Fibroblast of villous mesenchyme (primary cell): Measurements from ENCODE around the gene RNF34. TPM values are rescaled to one million over a fixed set of nuclear protein-coding genes. Genes with fewer than 3 reads are reported as not detected.

Experiments used
- DNase-seq: peaks from one replicate; pipeline ENCODE4 v3.0.0-alpha.2; 2010; ENCODE audit warnings: low read depth
- H3K4me3 ChIP-seq: 2 replicates; pipeline ENCODE4 v1.5.1; 2011; ENCODE audit warnings: low read depth, mild to moderate bottlenecking, low read length
- total RNA-seq: library from RNA; depleted of rRNA; stranded (reverse); fragments of >200 nt; gene quantifications from 2 replicates; pipeline ENCODE4 v1.2.3, GENCODE V29; 2012
- TF ChIP-seq, protein P1 (sequence below): IDR thresholded peaks from 2 replicates; pipeline ENCODE4 v1.5.1; 2012; ENCODE audit warnings: low read depth, mild to moderate bottlenecking, low read length; ENCODE audit not compliant: insufficient read depth

Gene RNF34
- total RNA-seq, 1 donor: 52.7 TPM

DNA sequence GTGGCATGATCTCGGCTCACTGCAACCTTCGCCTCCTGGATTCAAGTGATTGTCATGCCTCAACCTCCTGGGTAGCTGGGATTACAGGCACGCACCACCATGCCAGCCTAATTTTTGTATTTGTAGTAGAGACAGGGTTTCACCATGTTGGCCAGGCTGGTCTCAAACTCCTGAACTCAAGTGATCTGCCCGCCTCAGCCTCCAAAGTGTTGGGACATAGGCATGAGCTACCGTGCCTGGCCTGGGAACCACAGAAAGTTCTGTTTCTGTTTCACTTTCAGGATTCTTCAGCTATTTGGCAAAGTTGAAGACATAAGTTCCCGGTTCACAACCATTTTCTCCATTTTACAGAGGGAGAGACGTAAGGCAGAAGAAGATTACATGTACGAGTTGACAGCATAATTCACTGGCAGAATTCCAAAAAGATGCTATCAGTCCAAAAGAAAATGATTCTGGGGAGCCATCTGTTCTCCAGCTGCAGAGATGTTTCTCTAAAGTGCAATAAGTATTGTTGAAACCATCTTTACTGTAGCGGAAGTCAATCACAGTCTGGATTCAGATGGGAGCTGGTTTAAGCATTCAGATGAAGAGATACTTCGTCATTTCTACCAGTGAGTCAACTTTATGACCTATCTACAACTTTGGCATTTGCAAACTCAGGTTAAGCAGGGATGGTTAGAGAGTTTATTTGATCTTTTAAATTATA, 8.1 kb upstream of the RNF34 start:
- H3K4me3 ChIP-seq: peak overlapping the region; percentile 46
- TF ChIP-seq, protein P1, sequence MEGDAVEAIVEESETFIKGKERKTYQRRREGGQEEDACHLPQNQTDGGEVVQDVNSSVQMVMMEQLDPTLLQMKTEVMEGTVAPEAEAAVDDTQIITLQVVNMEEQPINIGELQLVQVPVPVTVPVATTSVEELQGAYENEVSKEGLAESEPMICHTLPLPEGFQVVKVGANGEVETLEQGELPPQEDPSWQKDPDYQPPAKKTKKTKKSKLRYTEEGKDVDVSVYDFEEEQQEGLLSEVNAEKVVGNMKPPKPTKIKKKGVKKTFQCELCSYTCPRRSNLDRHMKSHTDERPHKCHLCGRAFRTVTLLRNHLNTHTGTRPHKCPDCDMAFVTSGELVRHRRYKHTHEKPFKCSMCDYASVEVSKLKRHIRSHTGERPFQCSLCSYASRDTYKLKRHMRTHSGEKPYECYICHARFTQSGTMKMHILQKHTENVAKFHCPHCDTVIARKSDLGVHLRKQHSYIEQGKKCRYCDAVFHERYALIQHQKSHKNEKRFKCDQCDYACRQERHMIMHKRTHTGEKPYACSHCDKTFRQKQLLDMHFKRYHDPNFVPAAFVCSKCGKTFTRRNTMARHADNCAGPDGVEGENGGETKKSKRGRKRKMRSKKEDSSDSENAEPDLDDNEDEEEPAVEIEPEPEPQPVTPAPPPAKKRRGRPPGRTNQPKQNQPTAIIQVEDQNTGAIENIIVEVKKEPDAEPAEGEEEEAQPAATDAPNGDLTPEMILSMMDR: no peak
- DNase-seq: peak; percentile 96

DNA sequence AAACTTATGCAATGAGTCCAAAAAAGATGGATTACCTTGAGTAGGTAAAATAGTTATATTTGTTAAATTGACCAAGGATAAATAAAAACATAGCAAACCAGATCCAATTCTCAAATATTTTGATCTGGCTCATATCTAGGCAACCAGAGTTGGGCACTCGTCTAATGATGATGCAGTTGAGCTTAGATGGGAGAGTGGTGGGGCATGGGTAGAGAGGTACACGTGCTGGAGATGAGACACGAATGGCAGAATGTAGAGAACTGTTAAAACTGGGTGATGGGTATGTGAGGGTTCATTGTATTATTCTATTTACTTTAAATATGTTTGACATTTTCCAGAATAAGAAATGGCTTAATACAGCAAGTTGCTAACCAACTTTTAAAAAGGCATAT, 7.6 kb upstream of the RNF34 start:
- peak overlapping the region; percentile 46 for H3K4me3 ChIP-seq
- TF ChIP-seq, protein P1: no peak
- DNase-seq: no peak

DNA sequence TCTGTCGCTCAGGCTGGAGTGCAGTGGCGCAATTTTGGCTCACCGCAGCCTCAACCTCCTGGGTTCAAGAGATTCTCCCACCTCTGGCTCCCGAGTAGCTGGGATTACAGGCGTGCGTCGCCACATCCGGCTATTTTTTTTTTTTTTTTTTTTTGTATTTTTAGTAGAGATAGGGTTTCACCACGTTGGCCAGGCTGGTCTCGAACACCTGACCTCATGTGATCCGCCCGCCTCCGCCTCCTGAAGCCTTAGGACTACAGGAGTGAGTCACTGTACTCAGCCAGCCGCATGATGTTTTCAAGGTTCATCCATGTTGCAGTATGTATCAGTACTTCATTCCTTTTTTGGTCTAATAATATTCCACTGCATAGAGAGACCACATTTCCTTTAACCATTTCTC, 2.4 kb upstream of the RNF34 start:
- DNase-seq: no peak
- no peak overlapping the region for H3K4me3 ChIP-seq
- TF ChIP-seq, protein P1: no peak

DNA sequence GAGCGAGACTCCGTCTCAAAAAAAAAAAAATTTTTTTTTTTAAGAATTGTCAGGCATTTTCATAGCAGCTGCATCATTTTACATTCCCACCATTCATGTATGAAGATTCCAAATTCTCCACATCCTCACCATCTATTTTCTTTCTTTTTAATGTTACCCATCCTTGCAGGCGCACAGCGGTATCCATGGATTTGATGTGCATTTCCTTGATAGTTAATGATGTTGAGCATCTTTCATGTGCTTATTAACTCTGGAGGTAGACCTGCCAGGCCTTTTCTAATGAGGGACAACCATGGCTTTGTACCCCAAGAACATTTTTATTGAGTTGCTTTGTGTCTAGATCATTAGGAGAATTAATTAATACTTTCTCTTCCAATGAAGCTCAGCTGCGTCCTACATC, 1.6 kb upstream of the RNF34 start:
- H3K4me3 ChIP-seq: no peak overlapping the region
- TF ChIP-seq, protein P1: no peak
- no peak for DNase-seq

DNA sequence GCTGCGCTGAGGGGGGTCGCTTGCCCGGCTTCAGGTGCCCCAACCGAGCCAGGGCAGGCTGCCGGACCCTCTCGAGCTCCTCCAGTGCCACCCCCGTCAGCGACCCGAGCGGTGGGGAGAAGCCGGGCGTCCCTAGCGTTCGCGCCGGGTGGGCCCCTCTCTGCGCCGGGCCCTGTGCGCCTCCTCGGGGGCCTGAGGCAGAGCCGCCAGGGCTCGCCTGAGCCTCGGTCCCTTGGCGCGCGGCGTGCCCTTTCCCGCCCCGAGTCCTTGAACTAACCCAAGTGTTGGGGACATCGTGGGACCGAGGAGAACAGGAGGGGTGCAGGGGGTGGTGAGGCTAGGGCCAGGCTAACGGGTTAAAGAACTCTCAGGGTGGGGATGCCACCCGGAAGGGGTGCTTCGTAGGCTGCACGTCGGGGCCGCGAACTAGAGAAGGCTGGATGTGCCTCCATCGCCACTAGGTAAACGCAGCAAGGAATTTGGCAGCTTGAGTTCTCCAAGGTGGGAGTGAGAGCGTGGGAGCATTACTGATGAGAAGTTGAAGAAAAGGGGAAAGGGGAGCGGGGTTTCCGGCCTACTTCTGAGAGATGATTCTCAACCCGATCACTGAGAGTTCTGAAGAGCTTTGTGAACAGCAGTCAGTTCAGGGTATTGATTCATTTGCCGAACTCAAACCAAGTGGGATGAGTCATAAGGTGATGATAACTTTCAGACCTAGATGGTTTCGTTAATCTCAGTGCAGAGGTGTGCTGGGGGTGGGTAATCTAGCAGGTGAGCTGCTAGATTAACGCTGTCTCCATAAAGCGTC, 618 bp downstream of the RNF34 start:
- peak; percentile 39 for DNase-seq
- H3K4me3 ChIP-seq: peak overlapping the region; percentile 96
- TF ChIP-seq, protein P1: no peak

DNA sequence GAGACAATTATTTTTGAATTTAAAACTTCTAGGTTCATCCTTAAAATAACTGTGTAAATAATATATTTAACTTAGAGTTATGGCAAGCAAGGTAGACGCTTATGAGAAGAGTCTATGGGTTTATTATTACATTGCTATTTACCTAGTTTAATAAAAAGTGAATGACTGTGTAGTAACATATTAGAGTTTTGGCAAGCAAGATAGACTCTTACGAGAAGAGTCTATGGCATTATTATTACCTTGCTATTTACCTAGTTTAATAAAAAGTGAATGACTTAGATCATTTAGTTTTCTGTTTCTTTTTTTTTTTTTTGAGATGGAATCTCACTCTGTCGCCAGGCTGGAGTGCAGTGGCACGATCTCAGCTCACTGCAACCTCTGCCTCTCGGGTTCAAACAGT, 3.8 kb downstream of the RNF34 start:
- H3K4me3 ChIP-seq: no peak overlapping the region
- TF ChIP-seq, protein P1: no peak
- DNase-seq: no peak

DNA sequence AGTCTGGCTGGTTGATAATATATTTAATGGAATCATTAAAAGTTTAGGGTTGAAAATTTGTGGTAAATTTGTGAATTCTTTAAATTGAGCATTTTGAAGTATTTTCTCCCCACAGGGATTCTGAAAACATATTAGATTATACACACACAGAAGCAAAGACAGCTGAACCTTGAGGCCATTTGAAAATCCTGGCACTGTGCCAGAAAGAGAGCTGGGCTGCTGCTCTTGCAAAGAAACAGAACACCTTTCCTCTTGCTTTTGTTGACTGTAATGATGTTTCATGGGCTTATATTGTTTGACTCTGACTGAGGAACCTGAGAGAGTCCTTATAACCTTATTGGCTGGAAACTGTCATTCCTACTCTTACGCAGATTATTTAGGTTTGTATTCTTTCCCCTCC, 4.8 kb downstream of the RNF34 start:
- TF ChIP-seq, protein P1: no peak
- H3K4me3 ChIP-seq: no peak overlapping the region
- DNase-seq: peak; percentile 18
